ENCODE data around the gene TMBIM4.

- TF ChIP-seq POLR2A (IDR thresholded peaks at IDR 0.05) (no peak), CTCF (IDR thresholded peaks at IDR 0.05) (no peak), POLR2AphosphoS5 (IDR thresholded peaks at IDR 0.05) (no peak)
These were observed 36.3 kb upstream of the TMBIM4 start for GRCh38 chr12:66206141-66206540.

Measured in prostate gland (tissue), 2 donors.